SU-DHL-6 (cell line): ENCODE data around the gene SLC4A3.

Source experiments
- CTCF ChIP-seq: fragments of 200-600 bp; sonication (generic); IDR thresholded peaks from one replicate; pipeline ENCODE4 v1.5.1; 2017; ENCODE audit warnings: antibody characterized with exemption, mild to moderate bottlenecking, low read length, moderate library complexity; ENCODE audit not compliant: insufficient read depth, poor library complexity, severe bottlenecking
- EZH2phosphoT487 ChIP-seq: fragments of 200-600 bp; sonication (generic), shearing (Covaris generic); conservative IDR thresholded peaks from 2 replicates; pipeline ENCODE4 v1.6.1; 2018; ENCODE audit warnings: mild to moderate bottlenecking, antibody characterized with exemption, low read length, moderate library complexity, mixed read lengths

GRCh38 chr2:219661197-219661954 lies 33.9 kb downstream of the SLC4A3 start:
- no peak for TF ChIP-seq CTCF
- no peak for TF ChIP-seq EZH2phosphoT487
